Lower leg skin (tissue), 3 donors: ENCODE data around the gene GRHL1.

Source experiments
- CTCF ChIP-seq, 3 donors: fragments of 450-650 bp; IDR thresholded peaks; one replicate each; pipeline ENCODE4 v1.5.1; 2016; ENCODE audit warnings: antibody characterized with exemption in 3 of 3, mild to moderate bottlenecking in 3 of 3, moderate library complexity in 2 of 3
- POLR2A ChIP-seq, 2 donors: fragments of 450-650 bp; IDR thresholded peaks; one replicate each; pipeline ENCODE4 v1.6.1; 2016 to 2017; ENCODE audit warnings: antibody characterized with exemption in 2 of 2, mild to moderate bottlenecking in 1 of 2, moderate library complexity in 1 of 2

DNA sequence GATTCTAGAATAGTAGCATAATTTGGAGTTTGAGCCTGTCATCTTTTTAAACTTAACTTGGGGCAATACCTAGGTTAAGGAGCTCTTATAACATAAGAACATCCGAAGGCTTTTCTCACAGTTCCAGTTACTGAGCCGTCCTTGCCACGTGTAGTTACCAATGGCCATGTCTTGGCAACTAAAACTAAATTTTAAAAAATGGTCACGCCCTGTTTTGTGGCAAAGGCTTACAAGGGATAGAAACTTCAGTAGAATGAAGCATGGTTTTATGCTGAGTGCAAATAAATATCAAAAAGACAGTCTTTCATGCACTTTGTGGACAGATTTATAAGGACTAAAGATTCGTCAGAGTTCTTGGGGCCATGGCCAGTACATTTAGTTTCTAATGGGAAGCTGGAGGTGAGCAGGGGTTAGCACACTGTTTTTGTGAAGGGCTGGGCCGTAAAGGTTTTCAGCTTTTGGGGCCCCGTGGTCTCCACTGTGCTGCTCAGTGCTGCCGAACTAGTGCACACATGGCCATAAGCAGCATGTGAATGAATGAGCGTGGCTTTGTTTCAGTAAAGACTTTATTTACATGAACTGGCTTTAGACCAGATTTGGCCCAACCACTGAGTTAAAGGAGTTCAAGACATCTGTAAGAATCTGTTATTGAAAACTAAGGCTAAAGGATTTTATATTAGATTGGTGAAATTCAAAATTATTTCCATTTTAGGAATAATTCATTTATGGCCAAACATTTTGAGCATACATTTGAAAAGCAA, 41.1 kb downstream of the GRHL1 start:
- TF ChIP-seq CTCF (IDR thresholded peaks at IDR 0.05) (no peak), POLR2A (IDR thresholded peaks at IDR 0.05) (no peak)
